ENCODE data around the gene CCDC158. TPM values are rescaled to one million over a fixed set of nuclear protein-coding genes. Genes with fewer than 3 reads are reported as not detected.

The CCDC158 gene
- total and polyA plus RNA-seq, 2 of the 4 experiments (the other 2 are of a cell fraction): not detected

DNA sequence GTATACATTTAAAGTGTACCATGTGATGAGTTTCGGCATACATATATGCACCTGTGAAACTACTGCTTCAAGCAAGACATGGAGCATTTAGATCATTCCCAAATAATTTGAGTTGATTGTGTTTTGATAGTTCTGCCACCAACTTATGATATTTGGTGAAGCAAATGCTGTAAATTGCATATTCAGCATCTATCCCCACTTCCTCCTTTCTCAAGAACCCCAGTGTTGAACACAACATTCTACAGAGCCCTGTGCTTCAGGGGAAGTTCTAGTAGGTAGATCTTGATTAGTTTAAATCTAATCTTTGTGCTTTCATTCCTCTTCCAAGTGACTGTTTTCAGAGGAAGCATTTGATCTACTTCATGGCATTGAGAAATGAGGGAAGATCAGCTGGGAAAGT lies 8.7 kb upstream of the CCDC158 start:
- Histone ChIP-seq H3K23ac (ENCODE audit: low read depth, low read length) (no peak overlapping the region), H3K79me1 (ENCODE audit: low read depth in 1 of 2, low read length in 2 of 2) (no peaks in the 10 kb centered on the region), H2AK5ac (ENCODE audit: low read depth, low read length) (no peak overlapping the region), H3K4me3 (ENCODE audit: insufficient read depth, low read depth, low read length) (no peak overlapping the region), H4K8ac (ENCODE audit: low read depth in 2 of 2, low read length in 2 of 2) (no peak overlapping the region), H3K27me3 (ENCODE audit: control insufficient read depth, insufficient read depth, low read length) (peaks cover 18% of the 10 kb centered on the region), H2BK15ac (ENCODE audit: low read depth, low read length) (no peak overlapping the region), H2BK20ac (ENCODE audit: low read depth, low read length) (no peak overlapping the region), H3K36me3 (ENCODE audit: control insufficient read depth, insufficient read depth, low read length) (no peaks in the 10 kb centered on the region), H3K4ac (ENCODE audit: low read depth, low read length) (no peak overlapping the region), H3K14ac (replicated peaks; ENCODE audit: low read depth, low read length) (no peak overlapping the region), H3K4me2 (ENCODE audit: low read depth, low read length) (no peak overlapping the region), H3K9ac (ENCODE audit: low read depth, low read length) (no peak overlapping the region), H4K91ac (ENCODE audit: insufficient read depth, low read depth, low read length) (no peak overlapping the region), H4K20me1 (ENCODE audit: insufficient read depth, low read length) (no peaks in the 10 kb centered on the region), H2AK9ac (replicated peaks; ENCODE audit: low read depth, low read length, poor library complexity) (no peak overlapping the region), H2BK5ac (ENCODE audit: low read depth, low read length, poor library complexity, severe bottlenecking) (no peak overlapping the region), H3K9me3 (ENCODE audit: control insufficient read depth, insufficient read depth, low read length) (no peaks in the 10 kb centered on the region), H3K4me1 (ENCODE audit: control insufficient read depth, insufficient read depth, low read length) (no peaks in the 10 kb centered on the region), H3K56ac (ENCODE audit: extremely low read depth, insufficient read depth, low read length) (no peak overlapping the region), H2AFZ (replicated peaks; ENCODE audit: low read length, poor library complexity) (no peak overlapping the region), H3K18ac (ENCODE audit: low read depth, low read length) (no peak overlapping the region), H2BK120ac (ENCODE audit: low read depth, low read length) (no peak overlapping the region), H4K5ac (ENCODE audit: low read depth, low read length) (no peak overlapping the region), H3K9me1 (ENCODE audit: insufficient read depth, low read length) (no peaks in the 10 kb centered on the region), H3K27ac (ENCODE audit: insufficient read depth, low read length) (no peak overlapping the region)
- CTCF ChIA-PET: interaction anchor here (0.6 to 1.0 kb wide), 2 partner anchors 81 to 264 kb away, joined by 3 read pairs; no protein-coding TSS in a partner anchor
- POLR2A ChIA-PET (ENCODE audit: unreplicated experiment): no interaction called here
- no peak for DNase-seq
- intact Hi-C loops (cut with micrococcal nuclease): loop anchor here (1.0 to 10.0 kb wide), 5 partner anchors 76 to 773 kb away; no protein-coding TSS in a partner anchor
- TF ChIP-seq CHD1 (IDR thresholded peaks at IDR 0.05; ENCODE audit: low read depth, low read length): no peak
- no peak for TF ChIP-seq FOS (IDR thresholded peaks at IDR 0.05; ENCODE audit: low read depth, low read length)
- peak; percentile 29; the same call in 1 of the 2 replicates for TF ChIP-seq MAFK (IDR thresholded peaks at IDR 0.05; ENCODE audit: low read depth, low read length)
- in situ Hi-C loops (cut with MboI; ENCODE audit: low sequenced_read_pairs): loop anchor here (5.0 to 25.0 kb wide), 3 partner anchors 78 to 783 kb away; no protein-coding TSS in a partner anchor
- no peak for ATAC-seq (ENCODE audit: low read depth)
- WGBS, 2 experiments (ENCODE audit: extremely low coverage in 2 of 2, insufficient read length in 1 of 2): no CpG with 5 or more reads among the region's 1 CpG
- no TSS peak for BruUV-seq (replicated peaks)
- dilution Hi-C loops (cut with HindIII; ENCODE audit: low sequenced_read_pairs, unreplicated experiment): no loop called here
